ENCODE measurements around the gene HSD17B13.
"Not testable (repeated sequence)": the region's sequence is repeated elsewhere in the genome, so short reads cannot be mapped to it uniquely, and the experiment has no call there.

HSD17B13 gene, protein sequence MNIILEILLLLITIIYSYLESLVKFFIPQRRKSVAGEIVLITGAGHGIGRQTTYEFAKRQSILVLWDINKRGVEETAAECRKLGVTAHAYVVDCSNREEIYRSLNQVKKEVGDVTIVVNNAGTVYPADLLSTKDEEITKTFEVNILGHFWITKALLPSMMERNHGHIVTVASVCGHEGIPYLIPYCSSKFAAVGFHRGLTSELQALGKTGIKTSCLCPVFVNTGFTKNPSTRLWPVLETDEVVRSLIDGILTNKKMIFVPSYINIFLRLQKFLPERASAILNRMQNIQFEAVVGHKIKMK

DNA sequence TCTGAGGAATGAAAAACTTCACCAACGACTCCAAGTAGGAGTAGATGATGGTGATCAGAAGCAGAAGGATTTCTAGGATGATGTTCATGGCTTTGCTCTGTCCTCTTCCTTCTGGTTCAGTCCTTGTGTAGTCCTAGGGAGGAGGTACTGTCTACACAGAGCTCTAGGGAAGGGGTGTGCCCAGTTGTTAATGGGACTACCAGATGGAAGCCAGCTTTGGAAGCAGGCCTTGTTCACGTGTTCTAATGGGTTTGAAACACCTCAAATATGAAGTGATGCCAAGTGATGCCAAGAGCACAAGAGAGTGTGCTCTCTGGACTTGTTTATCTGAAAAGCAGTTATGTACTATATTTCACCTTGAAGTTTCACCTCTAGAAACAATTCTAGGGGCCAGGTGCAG lies at the start of gene HSD17B13:
HSD17B13 (minus strand) TSS at position 129 of the 400 bp plus-strand sequence; CDS start at position 88, 41 bp downstream.
- DNase-seq: no peak

DNA sequence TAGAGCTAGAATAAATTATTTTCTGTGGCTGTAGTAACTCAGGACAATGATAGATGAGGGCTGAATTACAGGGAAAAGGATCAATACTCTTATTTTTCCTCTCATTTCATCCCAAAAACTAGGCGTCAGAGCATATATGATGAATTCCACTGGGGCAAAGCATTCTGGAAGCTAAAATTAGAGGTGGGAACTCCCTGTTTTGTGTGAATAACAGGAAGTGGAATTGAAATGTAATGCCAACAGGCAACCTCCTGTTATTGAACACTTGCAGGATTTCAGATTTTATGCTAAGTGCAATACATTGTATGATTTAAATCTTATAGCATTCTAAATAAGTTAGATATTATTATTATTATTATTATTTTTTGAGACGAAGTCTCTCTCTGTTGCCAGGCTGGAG lies 47.4 kb upstream of the HSD17B13 start:
- no peak for DNase-seq

DNA sequence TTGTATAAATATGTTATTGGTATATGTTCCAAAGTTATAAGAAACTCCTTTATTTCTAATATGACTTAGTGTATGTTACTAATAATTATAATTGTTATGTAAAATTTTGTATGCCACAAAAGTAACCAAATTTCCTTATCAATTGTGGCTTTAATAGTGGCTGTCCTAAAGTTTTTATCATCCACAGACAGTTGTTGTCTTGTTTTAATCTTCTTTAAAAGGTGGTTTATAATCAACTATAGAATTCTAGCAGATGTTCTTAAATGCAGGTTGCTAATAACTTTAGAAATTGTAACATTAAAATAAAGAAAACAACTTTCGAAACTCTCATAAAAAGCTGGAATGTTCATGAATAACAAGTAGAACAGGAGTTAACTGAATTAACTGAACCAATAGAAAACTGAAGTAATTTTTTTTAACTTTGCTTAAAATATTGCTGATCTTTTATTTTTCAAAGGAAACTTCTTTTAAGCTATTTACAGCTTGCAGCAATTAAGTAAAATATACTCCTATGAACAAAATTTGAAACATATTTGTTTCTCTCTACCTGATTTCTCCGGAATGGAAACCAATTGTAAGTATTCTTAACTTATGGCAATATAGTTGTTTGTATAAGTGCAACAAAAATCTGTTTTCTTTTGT lies 44.0 kb upstream of the HSD17B13 start:
- DNase-seq: no peak

DNA sequence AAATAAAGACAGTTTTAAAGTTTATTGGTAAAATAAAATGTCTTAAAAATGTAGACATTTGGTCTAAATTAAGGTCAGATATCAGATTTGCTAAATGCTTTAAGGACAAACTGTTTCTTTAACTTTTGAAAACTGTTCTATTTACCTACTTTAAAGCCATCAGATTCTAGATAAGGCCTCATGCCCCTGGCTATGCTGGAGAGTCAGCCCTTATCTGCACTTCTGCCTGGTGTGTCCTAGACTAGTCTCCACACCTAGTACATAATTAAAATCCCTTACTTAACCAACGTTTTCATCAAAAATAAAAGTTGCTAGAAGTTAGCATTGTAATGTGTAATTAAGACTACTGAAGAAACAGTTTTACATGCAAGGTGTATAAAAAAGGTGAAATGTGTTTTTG lies 42.7 kb upstream of the HSD17B13 start:
- DNase-seq: no peak

DNA sequence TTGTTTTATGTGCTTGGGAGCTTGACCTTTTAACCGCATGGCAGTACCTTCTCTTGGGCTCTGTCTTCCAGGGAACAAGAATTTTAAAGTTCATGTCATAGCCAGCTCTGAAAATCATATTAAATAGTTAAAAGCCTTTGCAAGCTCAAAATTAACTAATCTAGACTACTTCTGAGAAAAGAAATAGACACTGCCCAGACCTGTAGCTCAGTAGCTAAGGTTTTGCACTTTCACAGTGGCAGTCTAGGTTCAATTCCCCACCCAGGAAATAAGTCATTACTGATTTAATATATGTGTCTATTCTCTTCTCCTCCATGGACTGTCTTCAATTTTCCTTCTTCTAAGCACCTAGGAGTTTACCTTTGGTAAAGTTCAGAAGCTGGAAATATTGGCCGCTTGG lies 40.9 kb upstream of the HSD17B13 start:
- DNase-seq: no peak

DNA sequence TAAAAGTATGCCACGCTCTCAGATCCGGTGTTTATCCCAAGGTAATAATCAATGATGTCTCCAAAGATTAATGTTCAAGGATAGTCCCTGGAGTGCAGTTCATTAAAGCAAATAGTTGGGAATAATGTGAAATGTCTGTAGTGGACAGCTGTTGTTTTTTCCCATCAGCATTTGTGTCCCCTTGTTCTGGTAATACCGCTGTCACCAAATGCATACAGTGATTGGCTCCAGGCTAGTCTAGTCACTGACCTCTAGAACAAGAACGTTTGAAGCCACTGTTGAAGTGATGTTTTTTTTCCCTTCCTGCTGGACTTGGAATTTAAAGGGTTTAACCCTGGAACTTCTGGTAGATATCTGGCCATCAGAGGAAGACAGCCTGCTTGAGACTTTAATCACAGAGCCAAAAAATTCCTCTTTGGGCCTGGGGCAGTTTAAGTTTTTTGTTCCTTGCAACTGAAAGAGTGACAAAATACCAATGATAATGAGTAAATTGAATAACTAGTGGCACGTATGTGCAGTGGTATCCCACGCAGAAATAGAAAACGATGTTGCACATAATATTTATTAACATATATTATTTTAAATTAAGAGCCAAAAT lies 37.8 kb upstream of the HSD17B13 start:
- DNase-seq: no peak

DNA sequence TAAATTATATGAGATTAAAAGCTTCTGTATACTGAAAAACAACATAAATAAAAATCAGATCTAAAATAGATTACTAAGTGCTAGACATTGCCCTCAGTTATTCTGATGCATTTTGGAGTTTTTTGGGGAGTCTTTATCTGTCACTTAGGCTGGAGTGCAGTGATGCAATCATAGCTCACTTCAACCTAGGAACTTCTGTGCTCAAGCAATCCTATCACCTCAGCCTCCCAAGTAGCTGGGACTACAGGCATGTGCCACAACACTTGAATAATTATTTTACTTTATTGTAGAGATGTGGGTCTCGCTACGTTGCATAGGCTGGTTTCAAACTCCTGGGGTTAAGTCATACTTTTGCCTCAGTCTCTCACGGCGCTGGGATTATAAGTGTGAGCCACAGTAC lies 36.6 kb upstream of the HSD17B13 start:
- DNase-seq: no peak

DNA sequence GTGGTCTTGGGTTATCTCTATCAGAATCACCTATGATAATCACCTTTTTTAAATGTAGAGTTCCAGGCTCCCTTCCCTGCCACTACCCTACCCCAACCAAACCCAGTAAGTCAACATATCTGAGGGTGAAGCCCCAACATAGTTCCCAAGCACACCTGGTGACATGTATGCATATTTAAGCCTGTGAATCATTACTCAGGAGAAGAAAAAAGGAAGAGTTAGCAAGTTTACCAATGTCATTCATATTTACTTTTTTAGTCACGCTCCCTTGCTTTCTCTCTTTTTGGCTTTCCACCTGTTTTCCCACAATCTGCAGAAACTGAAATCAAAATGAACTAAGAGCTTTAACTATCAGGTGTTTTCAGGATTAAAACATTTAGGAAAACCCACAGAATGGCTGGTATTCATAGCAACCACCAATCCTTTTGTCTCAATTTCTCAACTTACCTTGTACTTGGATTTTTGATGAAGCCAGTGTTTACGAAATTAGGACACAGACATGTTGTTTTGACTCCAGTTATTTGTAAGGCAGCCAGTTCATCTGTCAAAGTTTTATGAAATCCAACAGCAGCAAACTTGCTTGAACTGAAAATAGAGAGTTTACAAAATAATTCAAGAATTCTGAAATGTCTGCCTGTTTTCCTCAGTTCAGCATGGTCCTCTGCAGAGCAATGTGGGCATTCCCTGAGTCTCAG lies 34.3 kb upstream of the HSD17B13 start:
- DNase-seq: no peak

DNA sequence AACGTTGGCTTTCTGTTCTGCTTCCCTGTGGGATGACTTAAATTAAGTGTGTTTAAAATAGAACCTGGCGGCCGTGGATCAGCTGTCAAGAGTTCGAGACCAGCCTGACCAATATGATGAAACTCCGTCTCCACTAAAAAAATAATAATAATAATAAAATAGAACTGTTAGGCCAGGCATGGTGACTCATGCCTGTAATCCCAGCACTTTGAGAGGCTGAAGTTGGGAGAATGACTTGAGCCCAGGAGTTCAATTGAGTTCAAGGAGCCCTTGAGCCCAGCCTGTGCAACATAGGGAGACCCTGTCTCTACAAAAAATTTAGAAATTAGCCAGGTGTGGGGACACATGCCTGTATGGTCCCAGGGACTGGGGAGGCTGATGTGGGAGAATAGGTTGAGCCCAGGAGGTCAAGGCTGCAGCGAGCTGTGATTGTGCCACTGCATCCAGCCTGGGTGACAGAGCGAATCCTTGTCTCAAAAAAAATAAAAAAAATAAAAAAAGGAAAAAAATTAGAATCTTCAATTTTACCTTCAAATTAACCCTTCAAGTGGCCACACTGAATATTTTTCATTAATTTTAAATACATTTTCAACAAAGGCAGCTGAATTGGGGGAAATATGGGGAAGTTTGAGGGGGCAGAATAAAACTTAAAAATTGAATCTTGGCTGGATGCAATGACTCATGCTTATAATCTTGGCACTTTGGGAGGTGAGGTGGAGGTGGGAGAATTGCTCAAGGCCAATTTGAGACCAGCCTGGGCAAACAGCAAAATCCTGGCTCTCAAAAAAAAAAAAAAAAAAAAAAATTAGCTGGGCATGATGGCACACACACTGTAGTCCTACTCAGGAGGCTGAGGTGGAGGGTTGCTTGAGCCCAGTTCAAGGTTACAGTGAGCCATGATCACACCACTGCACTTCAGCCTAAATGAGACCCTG lies 31.8 kb upstream of the HSD17B13 start:
- no peak for DNase-seq

DNA sequence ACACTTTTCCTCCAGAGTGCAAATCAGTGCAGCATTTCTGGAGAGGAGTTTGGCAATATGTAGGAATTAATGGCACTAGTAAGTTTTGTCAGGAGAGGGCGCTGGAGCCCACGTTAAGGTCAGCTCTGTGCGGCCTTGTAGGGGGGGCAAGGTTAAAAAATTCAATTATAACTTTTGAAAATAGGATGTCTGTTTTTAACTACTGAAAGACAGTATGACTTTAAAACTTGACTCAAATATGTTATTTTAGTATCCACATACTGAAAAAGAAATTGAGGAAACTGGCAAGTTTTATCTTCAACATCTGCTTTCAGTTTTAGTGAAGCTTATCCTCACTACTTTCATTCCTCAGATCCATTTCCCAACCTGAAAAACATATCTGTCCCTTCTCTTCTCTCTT lies 30.9 kb upstream of the HSD17B13 start:
- DNase-seq: peak; percentile 0

DNA sequence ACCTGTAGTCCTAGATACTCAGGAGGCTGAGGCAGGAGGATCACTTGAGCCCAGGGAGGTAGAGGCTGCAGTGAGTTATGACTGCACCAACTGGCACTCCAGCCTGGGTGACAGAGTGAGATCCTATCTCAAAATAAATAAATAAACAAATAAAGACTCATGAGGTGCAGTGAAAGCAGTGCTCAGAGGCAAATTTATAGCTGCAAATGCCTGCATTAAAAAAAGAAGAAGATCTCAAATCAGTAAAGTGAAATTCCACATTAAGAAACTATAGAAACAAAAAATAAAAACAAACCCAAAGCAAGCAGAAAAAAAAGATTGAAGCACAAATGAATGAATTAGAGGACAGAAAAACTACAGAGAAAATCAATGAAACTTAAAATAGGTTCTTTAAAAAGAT lies 22.5 kb upstream of the HSD17B13 start:
- DNase-seq: no peak

DNA sequence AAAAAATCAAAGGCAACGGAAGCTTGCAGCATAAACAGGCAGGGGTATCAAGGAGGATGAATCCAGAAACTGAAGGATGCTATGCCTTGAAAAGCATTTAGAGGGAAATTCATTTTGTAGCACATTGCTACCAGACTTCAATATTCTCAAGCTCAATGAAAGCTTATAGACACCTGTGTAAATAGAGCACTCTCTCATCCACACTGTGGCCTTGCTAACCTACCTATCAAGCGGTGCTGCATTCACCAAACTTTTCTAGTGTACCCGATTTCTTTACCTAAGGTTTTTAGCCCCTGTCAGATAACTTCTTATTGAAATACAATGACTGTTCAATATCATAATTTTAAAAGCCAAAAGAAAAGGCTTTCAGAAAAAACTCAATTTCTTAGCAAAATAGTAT lies 20.2 kb upstream of the HSD17B13 start:
- DNase-seq: no peak

DNA sequence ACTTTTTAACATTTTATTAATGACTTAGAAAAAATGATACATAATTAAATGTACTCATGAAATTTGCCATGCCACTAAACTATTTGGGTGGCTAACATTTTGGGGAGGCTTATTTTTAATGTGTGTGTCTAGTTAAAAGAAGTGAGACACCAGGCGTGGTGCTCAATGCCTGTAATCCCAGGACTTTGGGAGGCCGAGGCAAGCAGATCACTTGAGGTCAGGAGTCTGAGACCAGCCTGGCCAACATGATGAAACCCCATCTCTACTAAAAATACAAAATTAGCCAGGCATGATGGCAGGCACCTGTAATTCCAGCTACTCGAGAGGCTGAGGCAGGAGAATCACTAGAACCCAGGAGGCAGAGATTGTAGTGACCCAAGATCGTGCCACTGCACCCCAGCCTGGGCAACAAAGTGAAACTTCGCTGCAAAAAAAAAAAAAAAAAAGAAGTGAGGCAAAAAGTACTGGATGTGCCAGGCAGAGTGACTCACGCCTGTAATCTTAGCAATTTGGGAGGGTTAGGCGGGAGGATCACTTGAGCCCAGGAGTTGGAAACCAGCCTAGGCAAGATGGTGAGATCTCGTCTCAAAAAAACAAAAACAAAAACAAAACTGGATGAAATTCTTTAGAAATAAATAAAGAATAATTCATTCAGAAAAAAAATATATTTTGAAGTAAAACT lies 19.4 kb upstream of the HSD17B13 start:
- DNase-seq: not testable (repeated sequence)

DNA sequence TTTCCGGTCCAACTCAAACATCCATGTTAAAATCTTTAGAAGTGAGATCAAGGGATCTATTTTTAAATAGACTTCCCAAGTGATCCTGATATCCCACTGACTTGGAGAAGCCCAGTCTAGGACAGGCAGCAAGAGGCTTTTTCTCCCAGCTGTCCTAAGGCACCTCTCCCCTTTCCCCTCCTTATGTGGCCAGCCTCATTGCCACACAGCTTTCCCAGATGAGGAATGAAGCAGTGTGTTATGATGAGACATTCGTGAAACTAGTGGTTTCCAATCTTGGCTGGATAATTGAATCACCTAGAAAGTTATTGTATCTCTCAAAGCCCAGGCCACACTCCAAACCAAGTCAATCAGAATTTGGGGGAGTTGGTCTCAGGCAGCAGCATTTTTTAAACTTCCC lies 16.8 kb upstream of the HSD17B13 start:
- DNase-seq: no peak

DNA sequence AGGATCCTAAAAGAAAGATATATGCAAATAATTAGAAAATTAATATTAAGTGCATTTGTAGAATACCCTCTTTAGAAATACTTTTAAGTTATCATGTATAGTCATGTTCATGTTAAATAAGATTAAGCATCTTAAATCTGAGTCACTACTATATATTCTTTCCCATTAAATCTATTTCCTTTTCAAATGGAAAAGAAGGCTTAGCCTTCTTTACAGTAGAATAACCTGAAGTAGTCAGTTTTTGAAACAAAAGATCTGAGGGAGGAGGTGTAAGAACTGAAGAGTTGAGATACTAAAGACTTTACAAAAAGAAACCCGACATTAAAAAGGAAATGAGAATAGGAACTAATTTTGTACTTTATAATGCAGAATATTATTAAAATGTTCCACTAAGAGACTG lies 14.7 kb upstream of the HSD17B13 start:
- DNase-seq: no peak

DNA sequence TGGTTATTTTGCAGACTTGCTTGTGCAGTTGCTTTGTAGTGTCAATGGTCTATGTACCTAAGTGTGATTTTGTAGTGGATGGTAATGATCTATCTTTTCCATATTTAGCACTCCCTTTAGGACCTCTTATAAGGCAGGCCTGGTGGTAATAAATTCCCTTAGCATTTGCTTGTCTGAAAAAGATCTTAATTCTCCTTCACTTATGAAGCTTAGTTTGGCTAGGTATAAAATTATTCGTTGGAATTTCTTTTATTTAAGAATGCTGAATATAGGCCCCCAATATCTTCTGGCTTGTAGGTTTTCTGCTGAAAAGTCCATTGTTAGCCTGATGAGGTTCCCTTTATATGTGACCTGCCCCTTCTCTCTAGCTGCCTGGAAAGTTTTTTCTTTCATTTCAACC lies 10.6 kb upstream of the HSD17B13 start:
- DNase-seq: no peak

DNA sequence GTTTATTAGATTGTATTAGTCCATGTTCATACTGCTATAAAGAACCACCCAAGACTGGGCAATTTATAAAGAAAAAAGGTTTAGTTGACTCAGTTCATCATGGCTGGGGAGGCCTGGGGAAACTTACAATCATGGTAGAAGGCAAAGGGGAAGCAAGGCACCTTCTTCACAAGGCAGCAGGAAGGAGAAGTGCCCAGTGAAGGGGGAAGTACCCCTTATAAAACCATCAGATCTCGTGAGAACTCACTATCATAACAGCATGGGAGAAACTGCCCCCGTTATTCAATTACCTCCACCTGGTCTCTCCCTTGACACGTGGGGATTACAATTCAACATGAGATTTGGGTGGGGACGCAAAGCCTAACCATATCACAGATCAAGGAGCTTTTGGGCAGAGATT lies 8.1 kb upstream of the HSD17B13 start:
- no peak for DNase-seq

DNA sequence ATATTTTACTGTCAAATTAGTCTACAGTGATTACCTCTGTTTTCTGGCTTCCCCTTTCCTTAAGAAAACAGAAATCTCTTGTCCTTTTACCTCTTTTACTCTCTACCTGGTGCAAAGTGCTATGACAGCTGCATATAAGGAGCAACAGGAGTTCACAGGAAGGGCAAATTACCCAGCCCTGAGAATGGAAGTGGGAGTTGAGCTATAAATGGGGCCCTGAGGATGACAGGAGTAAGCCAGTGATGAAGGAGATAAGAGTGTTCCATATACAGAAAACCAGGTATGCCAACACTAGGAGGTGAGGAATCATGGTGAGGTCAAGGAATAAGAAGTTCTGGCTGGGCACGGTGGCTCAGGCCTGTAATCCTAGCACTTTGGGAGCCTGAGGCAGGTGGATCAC lies 4.5 kb upstream of the HSD17B13 start:
- no peak for DNase-seq

DNA sequence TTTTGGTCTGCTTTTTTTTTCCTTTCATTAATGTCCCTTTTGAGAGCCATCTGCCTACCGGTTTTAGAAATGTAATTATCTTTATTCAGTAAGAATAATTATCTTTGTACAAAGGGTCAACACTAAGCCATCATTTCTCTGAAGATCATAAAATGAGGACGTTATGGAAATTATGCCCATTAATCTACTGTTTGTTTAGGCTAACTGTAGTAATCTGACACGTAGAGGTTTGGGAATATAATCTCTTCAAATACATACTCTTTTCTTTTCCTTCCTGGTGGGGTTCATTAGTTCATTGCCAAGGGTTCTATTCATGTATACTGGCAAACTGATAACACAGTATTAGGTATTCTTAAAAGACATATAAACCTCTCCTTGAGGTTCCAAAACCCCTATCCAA lies 3.8 kb upstream of the HSD17B13 start:
- no peak for DNase-seq

DNA sequence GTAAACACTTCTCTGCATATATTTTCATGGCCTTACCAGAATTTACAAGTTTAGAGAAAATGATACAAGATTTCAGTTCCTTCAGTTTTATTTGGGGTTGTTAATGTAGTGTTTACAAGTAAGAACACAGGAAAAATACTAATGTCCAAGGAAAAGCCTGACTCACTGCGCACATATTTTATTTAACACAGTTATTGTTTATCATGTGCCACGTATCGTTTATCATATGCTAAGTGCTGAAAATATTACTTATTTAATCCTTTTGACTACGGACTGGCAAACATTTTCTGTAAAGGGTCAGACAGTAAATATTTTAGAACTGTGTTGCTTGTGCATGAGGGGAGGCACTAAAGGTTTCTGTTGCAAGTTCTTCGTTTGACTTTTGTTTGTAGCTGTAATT lies 794 bp downstream of the HSD17B13 start:
- DNase-seq: no peak

DNA sequence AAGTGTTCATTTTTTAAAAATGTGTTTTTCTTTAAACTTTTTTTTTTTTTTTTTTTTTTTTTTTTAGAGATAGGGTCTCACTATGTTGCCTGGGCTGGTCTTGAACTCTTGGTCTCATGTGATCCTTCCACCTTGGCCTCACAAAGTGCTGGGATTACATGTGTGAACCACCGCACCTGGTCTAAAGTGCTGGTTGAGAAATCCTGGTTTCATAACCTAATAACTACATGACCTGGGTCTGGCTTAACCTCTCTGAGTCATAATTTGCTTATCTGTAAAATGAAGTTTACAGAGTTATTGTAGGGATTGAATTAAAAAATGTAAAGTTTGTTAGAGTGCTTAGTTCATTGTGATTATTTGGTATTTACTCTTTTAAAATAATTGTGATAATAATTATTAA lies 5.2 kb downstream of the HSD17B13 start:
- DNase-seq: no peak

DNA sequence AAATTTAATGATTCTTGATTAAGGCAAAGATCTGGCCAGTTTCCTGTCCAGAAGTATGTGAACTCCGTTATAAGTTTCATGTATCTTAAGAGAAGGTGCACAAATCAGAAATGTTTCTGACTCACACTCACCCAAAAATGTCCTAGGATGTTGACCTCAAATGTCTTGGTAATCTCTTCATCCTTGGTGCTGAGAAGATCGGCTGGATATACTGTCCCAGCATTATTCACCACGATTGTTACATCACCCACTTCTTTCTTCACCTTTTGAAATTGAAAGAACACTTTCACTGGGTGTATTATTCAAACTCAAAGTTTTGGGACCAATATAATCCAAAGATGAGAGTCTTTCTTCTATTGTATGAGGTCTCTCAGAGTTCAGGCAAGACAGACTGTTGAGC lies 5.7 kb downstream of the HSD17B13 start:
- DNase-seq: no peak
